Measurements from ENCODE around the gene MARK2. TPM values are rescaled to one million over a fixed set of nuclear protein-coding genes. Genes with fewer than 3 reads are reported as not detected.

MARK2 gene
- total and polyA plus RNA-seq, 2 donors (not counting 1 experiment from before 2014, with no cell fraction given): 6.4 to 12.3 TPM

DNA sequence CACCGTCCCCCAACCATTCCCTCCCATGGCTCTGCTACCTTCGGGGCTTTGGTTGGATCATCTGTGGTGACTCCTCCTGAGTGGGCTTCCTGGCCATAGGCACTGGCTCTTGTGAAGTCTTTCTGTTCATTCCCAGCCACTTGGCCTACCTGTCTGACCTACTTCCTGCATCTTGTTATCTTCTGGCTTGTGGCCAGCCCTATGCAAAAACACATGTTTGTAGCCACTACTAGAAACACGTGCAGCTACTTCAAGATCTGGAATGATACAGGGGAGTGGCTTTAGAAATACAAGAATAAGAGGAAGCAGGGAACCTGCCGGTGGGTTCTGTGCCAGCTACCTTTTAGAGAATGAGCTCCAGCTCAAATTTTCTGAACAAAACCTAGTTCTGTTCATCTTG lies 57.2 kb downstream of the MARK2 start:
- TF ChIP-seq, protein P1, sequence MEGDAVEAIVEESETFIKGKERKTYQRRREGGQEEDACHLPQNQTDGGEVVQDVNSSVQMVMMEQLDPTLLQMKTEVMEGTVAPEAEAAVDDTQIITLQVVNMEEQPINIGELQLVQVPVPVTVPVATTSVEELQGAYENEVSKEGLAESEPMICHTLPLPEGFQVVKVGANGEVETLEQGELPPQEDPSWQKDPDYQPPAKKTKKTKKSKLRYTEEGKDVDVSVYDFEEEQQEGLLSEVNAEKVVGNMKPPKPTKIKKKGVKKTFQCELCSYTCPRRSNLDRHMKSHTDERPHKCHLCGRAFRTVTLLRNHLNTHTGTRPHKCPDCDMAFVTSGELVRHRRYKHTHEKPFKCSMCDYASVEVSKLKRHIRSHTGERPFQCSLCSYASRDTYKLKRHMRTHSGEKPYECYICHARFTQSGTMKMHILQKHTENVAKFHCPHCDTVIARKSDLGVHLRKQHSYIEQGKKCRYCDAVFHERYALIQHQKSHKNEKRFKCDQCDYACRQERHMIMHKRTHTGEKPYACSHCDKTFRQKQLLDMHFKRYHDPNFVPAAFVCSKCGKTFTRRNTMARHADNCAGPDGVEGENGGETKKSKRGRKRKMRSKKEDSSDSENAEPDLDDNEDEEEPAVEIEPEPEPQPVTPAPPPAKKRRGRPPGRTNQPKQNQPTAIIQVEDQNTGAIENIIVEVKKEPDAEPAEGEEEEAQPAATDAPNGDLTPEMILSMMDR (conservative IDR thresholded peaks at IDR 0.05 in 1 of 2, IDR thresholded peaks at IDR 0.05 in 1 of 2; ENCODE audit: low read depth in 1 of 2, low read length in 2 of 2): no peak
- TF ChIP-seq EZH2 (IDR thresholded peaks at IDR 0.05; ENCODE audit: low read length, missing control alignments): no peak
- no peaks in the 10 kb centered on the region for H3K4me1 ChIP-seq (ENCODE audit: control insufficient read depth, extremely low read depth, insufficient read depth, low read length)
- no peak overlapping the region for H3K4me3 ChIP-seq (replicated peaks in 1 of 4; ENCODE audit: control extremely low read depth in 1 of 4, insufficient read depth in 1 of 4, low read depth in 3 of 4, low read length in 4 of 4)
- no peak overlapping the region for H3K27ac ChIP-seq (ENCODE audit: insufficient read depth, low read length)
- H3K9ac ChIP-seq (ENCODE audit: insufficient read depth, low read length): no peak overlapping the region
- H2AFZ ChIP-seq (ENCODE audit: low read length): no peak overlapping the region
- DNase-seq (ENCODE audit: low read depth in 2 of 2): no peak
- H3K27me3 ChIP-seq (ENCODE audit: control insufficient read depth, insufficient read depth, low read length): no peaks in the 10 kb centered on the region
- peaks cover 17% of the 10 kb centered on the region for H3K36me3 ChIP-seq (ENCODE audit: control insufficient read depth, insufficient read depth, low read length)
- H3K79me2 ChIP-seq (ENCODE audit: control insufficient read depth, insufficient read depth, low read length): peaks cover 13% of the 10 kb centered on the region
- H4K20me1 ChIP-seq (ENCODE audit: control insufficient read depth, extremely low read depth, insufficient read depth, low read length): no peaks in the 10 kb centered on the region
- no peaks in the 10 kb centered on the region for H3K9me3 ChIP-seq (ENCODE audit: control insufficient read depth, insufficient read depth, low read depth, low read length)
- H3K4me2 ChIP-seq (ENCODE audit: extremely low read depth, insufficient read depth, low read length): no peak overlapping the region

GRCh38 chr11:63897459-63898146 lies 58.7 kb downstream of the MARK2 start:
- no peak overlapping the region for H3K4me3 ChIP-seq (replicated peaks in 1 of 4; ENCODE audit: control extremely low read depth in 1 of 4, insufficient read depth in 1 of 4, low read depth in 3 of 4, low read length in 4 of 4)
- H3K9ac ChIP-seq (ENCODE audit: insufficient read depth, low read length): no peak overlapping the region
- no peaks in the 10 kb centered on the region for H3K9me3 ChIP-seq (ENCODE audit: control insufficient read depth, insufficient read depth, low read depth, low read length)
- TF ChIP-seq, protein P1 (conservative IDR thresholded peaks at IDR 0.05 in 1 of 2, IDR thresholded peaks at IDR 0.05 in 1 of 2; ENCODE audit: low read depth in 1 of 2, low read length in 2 of 2): no peak
- TF ChIP-seq EZH2 (IDR thresholded peaks at IDR 0.05; ENCODE audit: low read length, missing control alignments): no peak
- no peaks in the 10 kb centered on the region for H4K20me1 ChIP-seq (ENCODE audit: control insufficient read depth, extremely low read depth, insufficient read depth, low read length)
- no peak overlapping the region for H3K4me2 ChIP-seq (ENCODE audit: extremely low read depth, insufficient read depth, low read length)
- peaks cover 4% of the 10 kb centered on the region for H3K79me2 ChIP-seq (ENCODE audit: control insufficient read depth, insufficient read depth, low read length)
- H3K4me1 ChIP-seq (ENCODE audit: control insufficient read depth, extremely low read depth, insufficient read depth, low read length): no peaks in the 10 kb centered on the region
- no peak overlapping the region for H2AFZ ChIP-seq (ENCODE audit: low read length)
- no peaks in the 10 kb centered on the region for H3K27me3 ChIP-seq (ENCODE audit: control insufficient read depth, insufficient read depth, low read length)
- peaks cover 19% of the 10 kb centered on the region for H3K36me3 ChIP-seq (ENCODE audit: control insufficient read depth, insufficient read depth, low read length)
- no peak overlapping the region for H3K27ac ChIP-seq (ENCODE audit: insufficient read depth, low read length)
- no peak for DNase-seq (ENCODE audit: low read depth in 2 of 2)

- H2AFZ ChIP-seq (ENCODE audit: low read length): no peak overlapping the region
- peak in 1 of 2 donors; percentile 47 for DNase-seq (ENCODE audit: low read depth in 2 of 2)
- H3K9me3 ChIP-seq (ENCODE audit: control insufficient read depth, insufficient read depth, low read depth, low read length): no peaks in the 10 kb centered on the region
- H3K36me3 ChIP-seq (ENCODE audit: control insufficient read depth, insufficient read depth, low read length): peaks cover 34% of the 10 kb centered on the region
- no peak overlapping the region for H3K4me2 ChIP-seq (ENCODE audit: extremely low read depth, insufficient read depth, low read length)
- no peaks in the 10 kb centered on the region for H3K79me2 ChIP-seq (ENCODE audit: control insufficient read depth, insufficient read depth, low read length)
- H3K27me3 ChIP-seq (ENCODE audit: control insufficient read depth, insufficient read depth, low read length): no peaks in the 10 kb centered on the region
- H3K27ac ChIP-seq (ENCODE audit: insufficient read depth, low read length): no peak overlapping the region
- H3K4me1 ChIP-seq (ENCODE audit: control insufficient read depth, extremely low read depth, insufficient read depth, low read length): no peaks in the 10 kb centered on the region
- no peak overlapping the region for H3K9ac ChIP-seq (ENCODE audit: insufficient read depth, low read length)
- TF ChIP-seq EZH2 (IDR thresholded peaks at IDR 0.05; ENCODE audit: low read length, missing control alignments): no peak
- TF ChIP-seq, protein P1 (conservative IDR thresholded peaks at IDR 0.05 in 1 of 2, IDR thresholded peaks at IDR 0.05 in 1 of 2; ENCODE audit: low read depth in 1 of 2, low read length in 2 of 2): peak; percentile 52 to 56
- no peaks in the 10 kb centered on the region for H4K20me1 ChIP-seq (ENCODE audit: control insufficient read depth, extremely low read depth, insufficient read depth, low read length)
- no peak overlapping the region for H3K4me3 ChIP-seq (replicated peaks in 1 of 4; ENCODE audit: control extremely low read depth in 1 of 4, insufficient read depth in 1 of 4, low read depth in 3 of 4, low read length in 4 of 4)
Measured at GRCh38 chr11:63901660-63902059, 62.8 kb downstream of the MARK2 start.
